Stimulated activated CD4-positive, alpha-beta T cell treated with anti-CD3 and anti-CD28 coated beads, Interleukin-1b, Interleukin-23, amount 100 ng/mL, for 24 hours (primary cell): ENCODE data around the gene MICOS13.

Experiments
- DNase-seq, 4 experiments: peaks; one replicate each; pipeline ENCODE4 v3.0.0-alpha.2; 2020; ENCODE audit warnings: low read depth in 4 of 4, low spot score in 1 of 4

Gene MICOS13

GRCh38 chr19:5628919-5629481 lies 51.3 kb downstream of the MICOS13 start:
- DNase-seq, result no peak

DNA sequence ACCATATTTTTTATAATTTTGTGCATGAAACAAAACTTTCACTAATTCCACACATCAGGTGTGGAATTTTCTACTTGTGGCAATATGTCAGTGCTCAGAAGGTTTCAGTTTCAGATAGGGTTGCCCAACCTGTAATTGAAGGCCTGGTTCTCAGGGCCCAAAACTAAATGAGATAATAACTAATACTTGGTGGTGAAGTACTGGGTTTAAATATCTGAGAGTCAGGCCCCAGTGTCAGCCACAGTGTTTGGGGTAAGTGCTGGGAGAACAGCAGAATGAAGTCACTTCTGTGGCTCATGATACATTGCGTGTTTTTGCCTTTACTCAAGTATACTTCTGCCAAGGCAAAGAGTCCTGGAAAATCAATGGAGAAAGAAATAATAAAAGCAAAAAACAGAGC lies 51.9 kb downstream of the MICOS13 start:
- DNase-seq, result no peak
